Naive B cell (primary cell): ENCODE results near the gene CST6. TPM values are rescaled to one million over a fixed set of nuclear protein-coding genes. Genes with fewer than 3 reads are reported as not detected.
"Not testable (repeated sequence)": the region's sequence is repeated elsewhere in the genome, so short reads cannot be mapped to it uniquely, and the experiment has no call there.

Experiments used
- ATAC-seq, 2 donors: fragments of 150-1000 bp; cut with Tn5 transposase; 2 replicates each; pipeline ENCODE4 v1.10.0; 2021; ENCODE audit warnings: low read depth in 2 of 2, mild to moderate bottlenecking in 2 of 2, moderate library complexity in 2 of 2
- DNase-seq: peaks from one replicate; pipeline ENCODE4 v3.0.0; 2022
- H3K27ac Mint-ChIP-seq, 6 donors: one replicate each; pipeline ENCODE4 v1.8.0; 2020 to 2022; ENCODE audit warnings: mild to moderate bottlenecking in 6 of 6, mixed read lengths in 6 of 6, moderate library complexity in 5 of 6, inconsistent platforms in 2 of 6
- H3K27me3 Mint-ChIP-seq, 3 donors: one replicate each; pipeline ENCODE4 v1.8.0; 2021 to 2022; ENCODE audit warnings: mixed read lengths in 3 of 3, mild to moderate bottlenecking in 1 of 3
- H3K36me3 Mint-ChIP-seq, 2 donors: one replicate each; pipeline ENCODE4 v1.8.0; 2020 to 2022; ENCODE audit warnings: mixed read lengths in 2 of 2, inconsistent platforms in 1 of 2, mild to moderate bottlenecking in 1 of 2
- H3K4me1 Mint-ChIP-seq, 3 donors: one replicate each; pipeline ENCODE4 v1.8.0; 2020 to 2022; ENCODE audit warnings: mixed read lengths in 3 of 3, inconsistent platforms in 1 of 3, mild to moderate bottlenecking in 1 of 3, moderate library complexity in 1 of 3
- H3K4me3 Mint-ChIP-seq, 8 donors: one replicate each; pipeline ENCODE4 v1.8.0; 2020 to 2022; ENCODE audit warnings: mild to moderate bottlenecking in 8 of 8, mixed read lengths in 8 of 8, moderate library complexity in 8 of 8, inconsistent platforms in 2 of 8
- H3K9me3 Mint-ChIP-seq, 7 donors: one replicate each; pipeline ENCODE4 v1.8.0; 2020 to 2022; ENCODE audit warnings: mixed read lengths in 7 of 7, mild to moderate bottlenecking in 5 of 7, inconsistent platforms in 2 of 7, moderate library complexity in 1 of 7
- polyA plus RNA-seq, 6 donors: library from polyadenylated mRNA; unstranded; fragments of 300-500 nt; fragmentation: Illumina TruSeq; gene quantifications; one replicate each; pipeline ENCODE4 v1.2.3, GENCODE V29; 2021; ENCODE audit warnings: low read depth in 6 of 6

Gene CST6
- polyA plus RNA-seq, 6 donors from 2014 or later: not detected

- H3K27ac Mint-ChIP-seq: peak within 1 kb of the TSS; percentile 97 to 100 (median 99)
- peak within 1 kb of the TSS; percentile 94 to 100 (median 99) for H3K4me3 Mint-ChIP-seq
- H3K36me3 Mint-ChIP-seq: peaks cover 11 to 16% of the 10 kb centered on the region in 2 donors
- peak; percentile 94 for DNase-seq
- peak; percentile 70 to 76 for ATAC-seq
- H3K9me3 Mint-ChIP-seq: no peaks in the 10 kb centered on the region
- H3K4me1 Mint-ChIP-seq: peaks cover 24 to 50% (median 42%) of the 10 kb centered on the region in 3 donors
- no peaks in the 10 kb centered on the region for H3K27me3 Mint-ChIP-seq
Measured at GRCh38 chr11:66001942-66002647, 9.7 kb upstream of the CST6 start, which contains the start of the genes BANF1 and EIF1AD. TSS of gene BANF1 (plus strand) at chr11:66002503. CDS start at chr11:66003251, 748 bp downstream. TSS of gene EIF1AD (minus strand) at chr11:66002157. CDS start at chr11:66000389, 1,768 bp downstream.

GRCh38 chr11:66002648-66003225 lies 9.1 kb upstream of the CST6 start:
- Mint-ChIP-seq H3K36me3 (peaks cover 6 to 9% of the 10 kb centered on the region in 2 donors), H3K27me3 (no peaks in the 10 kb centered on the region), H3K4me3 (peak overlapping the region; percentile 94 to 100 (median 99)), H3K9me3 (no peaks in the 10 kb centered on the region), H3K4me1 (peaks cover 19 to 50% (median 37%) of the 10 kb centered on the region in 3 donors), H3K27ac (peak overlapping the region; percentile 72 to 100 (median 98))
- no peak for DNase-seq
- ATAC-seq: peak; percentile 70 to 74

- H3K4me3 Mint-ChIP-seq: peak overlapping the region; percentile 77 to 100 (median 96)
- H3K36me3 Mint-ChIP-seq: peaks cover under 1 to 4% of the 10 kb centered on the region in 2 donors
- no peak for ATAC-seq
Measured at GRCh38 chr11:66003291-66003690, 8.5 kb upstream of the CST6 start.

GRCh38 chr11:66004186-66004585 lies 7.6 kb upstream of the CST6 start:
- Mint-ChIP-seq H3K9me3 (no peaks in the 10 kb centered on the region), H3K4me1 (peaks cover 18 to 49% (median 34%) of the 10 kb centered on the region in 3 donors), H3K4me3 (peak overlapping the region in 7 of 8 donors; percentile 20 to 94 (median 73)), H3K27ac (no peak overlapping the region), H3K27me3 (no peaks in the 10 kb centered on the region), H3K36me3 (no peaks in the 10 kb centered on the region)
- ATAC-seq: no peak
- DNase-seq: no peak

More at GRCh38 chr11:66003291-66003690, 8.5 kb upstream of the CST6 start:
- Mint-ChIP-seq H3K9me3 (no peaks in the 10 kb centered on the region), H3K27me3 (no peaks in the 10 kb centered on the region), H3K4me1 (peaks cover 18 to 50% (median 34%) of the 10 kb centered on the region in 3 donors), H3K27ac (peak overlapping the region in 4 of 6 donors; percentile 28 to 85 (median 58))
- DNase-seq: no peak

GRCh38 chr11:66006134-66006890 lies 5.5 kb upstream of the CST6 start:
- Mint-ChIP-seq H3K4me3 (peak overlapping the region in 2 of 8 donors; percentile 49 to 76), H3K4me1 (peaks cover 10 to 33% (median 22%) of the 10 kb centered on the region in 3 donors), H3K27ac (peak overlapping the region in 2 of 6 donors; percentile 18 to 57), H3K9me3 (no peaks in the 10 kb centered on the region), H3K27me3 (peaks cover 0 to 6% (median 0%) of the 10 kb centered on the region in 3 donors), H3K36me3 (no peaks in the 10 kb centered on the region)
- DNase-seq: no peak
- no peak for ATAC-seq

- no peak overlapping the region for H3K27ac Mint-ChIP-seq
- ATAC-seq: no peak
Measured at GRCh38 chr11:66006891-66007176, 5.0 kb upstream of the CST6 start.

GRCh38 chr11:66007201-66007634 lies 4.6 kb upstream of the CST6 start:
- Mint-ChIP-seq H3K4me1 (peaks cover 3 to 25% (median 13%) of the 10 kb centered on the region in 3 donors), H3K27me3 (peaks cover 0 to 6% (median 3%) of the 10 kb centered on the region in 3 donors), H3K36me3 (no peaks in the 10 kb centered on the region), H3K4me3 (no peak overlapping the region), H3K27ac (peak overlapping the region in 1 of 6 donors; percentile 57), H3K9me3 (no peaks in the 10 kb centered on the region)
- DNase-seq (no peak), ATAC-seq (no peak)

More at GRCh38 chr11:66006891-66007176, 5.0 kb upstream of the CST6 start:
- peaks cover 5 to 29% (median 17%) of the 10 kb centered on the region in 3 donors for H3K4me1 Mint-ChIP-seq
- H3K27me3 Mint-ChIP-seq: peaks cover 0 to 6% (median 0%) of the 10 kb centered on the region in 3 donors
- H3K36me3 Mint-ChIP-seq: no peaks in the 10 kb centered on the region
- DNase-seq: no peak
- peak overlapping the region in 1 of 8 donors; percentile 19 for H3K4me3 Mint-ChIP-seq
- H3K9me3 Mint-ChIP-seq: no peaks in the 10 kb centered on the region

GRCh38 chr11:66008095-66008467 lies 3.7 kb upstream of the CST6 start:
- Mint-ChIP-seq H3K4me3 (no peak overlapping the region), H3K9me3 (no peaks in the 10 kb centered on the region), H3K36me3 (no peaks in the 10 kb centered on the region), H3K4me1 (peaks cover 2 to 20% (median 4%) of the 10 kb centered on the region in 3 donors), H3K27me3 (peaks cover 0 to 11% (median 6%) of the 10 kb centered on the region in 3 donors), H3K27ac (no peak overlapping the region)
- ATAC-seq: no peak
- no peak for DNase-seq

GRCh38 chr11:66008468-66009101 lies 3.2 kb upstream of the CST6 start:
- peaks cover 0 to 15% (median 0%) of the 10 kb centered on the region in 3 donors for H3K4me1 Mint-ChIP-seq
- peaks cover 0 to 16% (median 6%) of the 10 kb centered on the region in 3 donors for H3K27me3 Mint-ChIP-seq
- no peaks in the 10 kb centered on the region for H3K36me3 Mint-ChIP-seq
- ATAC-seq: no peak
- DNase-seq: no peak
- no peak overlapping the region for H3K4me3 Mint-ChIP-seq
- no peaks in the 10 kb centered on the region for H3K9me3 Mint-ChIP-seq
- no peak overlapping the region for H3K27ac Mint-ChIP-seq

- not testable (repeated sequence) for DNase-seq, H3K36me3 Mint-ChIP-seq, H3K27ac Mint-ChIP-seq, H3K4me1 Mint-ChIP-seq, H3K9me3 Mint-ChIP-seq, ATAC-seq
- Mint-ChIP-seq H3K27me3 (peaks cover 0 to 27% (median 13%) of the 10 kb centered on the region in 3 donors), H3K4me3 (peak overlapping the region in 2 of 8 donors; percentile 12 to 72)
Measured at GRCh38 chr11:66010036-66010435, 1.8 kb upstream of the CST6 start.

GRCh38 chr11:66011239-66011784 lies 496 bp upstream of the CST6 start:
- Mint-ChIP-seq H3K4me1 (peaks cover 0 to 6% (median 0%) of the 10 kb centered on the region in 3 donors), H3K27me3 (peaks cover 0 to 27% (median 14%) of the 10 kb centered on the region in 3 donors), H3K9me3 (no peaks in the 10 kb centered on the region), H3K4me3 (no peak overlapping the region), H3K36me3 (no peaks in the 10 kb centered on the region), H3K27ac (peak overlapping the region in 1 of 6 donors; percentile 74)
- ATAC-seq (no peak), DNase-seq (no peak)

GRCh38 chr11:66012371-66012945 lies 650 bp downstream of the CST6 start:
- Mint-ChIP-seq H3K4me3 (peak overlapping the region in 1 of 8 donors; percentile 20), H3K27me3 (peaks cover 0 to 27% (median 14%) of the 10 kb centered on the region in 3 donors), H3K4me1 (peaks cover 0 to 6% (median 0%) of the 10 kb centered on the region in 3 donors), H3K36me3 (no peaks in the 10 kb centered on the region), H3K9me3 (no peaks in the 10 kb centered on the region), H3K27ac (no peak overlapping the region)
- no peak for ATAC-seq
- DNase-seq: no peak
